ENCODE data around the gene COL1A2. TPM values are rescaled to one million over a fixed set of nuclear protein-coding genes. Genes with fewer than 3 reads are reported as not detected.

The COL1A2 gene
- total RNA-seq, 1 experiment from 2014 or later: 42.1 TPM

DNA sequence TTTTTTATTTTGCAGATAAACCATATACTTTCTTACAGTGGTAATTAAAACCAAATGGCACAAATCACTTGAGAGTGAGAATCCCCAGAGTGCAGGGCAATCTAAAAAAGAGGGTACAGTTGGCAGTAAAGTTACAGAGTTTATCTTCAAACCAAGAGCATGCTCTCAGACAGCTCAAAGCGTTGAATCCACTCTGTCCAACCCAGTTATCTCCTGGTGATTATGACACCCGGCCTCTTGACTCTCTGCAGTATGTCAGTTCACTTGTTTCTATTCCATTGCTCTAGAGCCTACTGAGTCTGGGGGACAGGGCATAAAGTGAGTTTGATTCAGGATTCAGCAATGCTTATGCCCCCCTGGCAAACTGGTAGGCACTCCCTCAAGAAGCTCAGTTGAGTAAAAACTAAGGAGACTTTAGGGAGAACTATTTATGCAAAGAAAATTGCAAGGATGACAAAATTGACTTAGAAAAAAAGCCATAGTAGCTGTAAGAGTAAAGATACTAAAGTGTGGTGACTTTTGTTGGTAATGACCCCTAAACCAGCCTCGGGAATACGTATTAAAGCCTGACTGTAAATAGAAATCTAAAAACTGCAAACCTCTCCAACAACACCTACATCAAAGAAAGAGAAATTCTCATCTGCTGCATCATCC, 55.5 kb downstream of the COL1A2 start:
- no peak for DNase-seq
- Histone ChIP-seq H3K23ac (ENCODE audit: insufficient read length, low read depth, low read length) (no peak overlapping the region), H3K27ac (ENCODE audit: insufficient read length, low read depth, low read length) (no peak overlapping the region), H3K4ac (ENCODE audit: low read depth, low read length) (no peak overlapping the region), H3K9ac (ENCODE audit: extremely low read depth, insufficient read length, low read length) (no peak overlapping the region), H2AK5ac (ENCODE audit: insufficient read length, low read length) (no peak overlapping the region), H4K5ac (ENCODE audit: insufficient read length, low read depth, low read length) (no peak overlapping the region), H2BK15ac (ENCODE audit: low read depth, low read length) (no peak overlapping the region), H4K8ac (replicated peaks; ENCODE audit: insufficient read length, low read depth, low read length) (no peak overlapping the region), H2BK12ac (ENCODE audit: insufficient read length, low read depth, low read length) (no peak overlapping the region), H2BK120ac (ENCODE audit: low read depth, low read length, poor library complexity, severe bottlenecking) (no peak overlapping the region), H3K18ac (ENCODE audit: insufficient read length, low read depth, low read length) (no peak overlapping the region), H3K27me3 (ENCODE audit: insufficient read depth, low read length) (no peaks in the 10 kb centered on the region), H3K79me1 (ENCODE audit: insufficient read depth, low read depth, low read length, poor library complexity, severe bottlenecking) (no peaks in the 10 kb centered on the region), H4K20me1 (ENCODE audit: control insufficient read depth, insufficient read depth, insufficient read length) (no peaks in the 10 kb centered on the region), H3K14ac (ENCODE audit: insufficient read depth, low read length) (no peak overlapping the region), H3K79me2 (ENCODE audit: insufficient read depth, low read length) (no peaks in the 10 kb centered on the region), H3T11ph (ENCODE audit: low read length) (no peak overlapping the region), H2BK5ac (ENCODE audit: insufficient read length, low read length) (no peak overlapping the region), H3K9me3 (ENCODE audit: control insufficient read depth, low read depth, low read length) (no peaks in the 10 kb centered on the region), H2BK20ac (ENCODE audit: low read depth, low read length, poor library complexity, severe bottlenecking) (no peak overlapping the region), H4K91ac (ENCODE audit: insufficient read length, low read depth, low read length) (no peak overlapping the region), H3K56ac (ENCODE audit: insufficient read length, low read depth, low read length) (no peak overlapping the region), H3K23me2 (ENCODE audit: insufficient read length, low read depth, low read length, poor library complexity, severe bottlenecking) (no peaks in the 10 kb centered on the region), H3K4me1 (ENCODE audit: insufficient read depth, low read length) (no peaks in the 10 kb centered on the region), H3K4me2 (ENCODE audit: insufficient read depth, insufficient read length, low read length) (no peak overlapping the region), H2AFZ (ENCODE audit: low read length) (no peak overlapping the region)
- Mint-ChIP-seq H3K36me3 (ENCODE audit: insufficient read depth in 1 of 3, low read depth in 3 of 3) (no peaks in the 10 kb centered on the region), H3K27ac (no peak overlapping the region), H3K27me3 (ENCODE audit: low read depth) (no peaks in the 10 kb centered on the region), H3K9me3 (no peaks in the 10 kb centered on the region), H3K4me3 (no peak overlapping the region), H3K4me1 (no peaks in the 10 kb centered on the region)
- WGBS (ENCODE audit: extremely low coverage, insufficient read length, low lambda C conversion rate): no CpG with 5 or more reads among the region's 4 CpGs
- TF ChIP-seq, protein P1, sequence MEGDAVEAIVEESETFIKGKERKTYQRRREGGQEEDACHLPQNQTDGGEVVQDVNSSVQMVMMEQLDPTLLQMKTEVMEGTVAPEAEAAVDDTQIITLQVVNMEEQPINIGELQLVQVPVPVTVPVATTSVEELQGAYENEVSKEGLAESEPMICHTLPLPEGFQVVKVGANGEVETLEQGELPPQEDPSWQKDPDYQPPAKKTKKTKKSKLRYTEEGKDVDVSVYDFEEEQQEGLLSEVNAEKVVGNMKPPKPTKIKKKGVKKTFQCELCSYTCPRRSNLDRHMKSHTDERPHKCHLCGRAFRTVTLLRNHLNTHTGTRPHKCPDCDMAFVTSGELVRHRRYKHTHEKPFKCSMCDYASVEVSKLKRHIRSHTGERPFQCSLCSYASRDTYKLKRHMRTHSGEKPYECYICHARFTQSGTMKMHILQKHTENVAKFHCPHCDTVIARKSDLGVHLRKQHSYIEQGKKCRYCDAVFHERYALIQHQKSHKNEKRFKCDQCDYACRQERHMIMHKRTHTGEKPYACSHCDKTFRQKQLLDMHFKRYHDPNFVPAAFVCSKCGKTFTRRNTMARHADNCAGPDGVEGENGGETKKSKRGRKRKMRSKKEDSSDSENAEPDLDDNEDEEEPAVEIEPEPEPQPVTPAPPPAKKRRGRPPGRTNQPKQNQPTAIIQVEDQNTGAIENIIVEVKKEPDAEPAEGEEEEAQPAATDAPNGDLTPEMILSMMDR (conservative IDR thresholded peaks at IDR 0.05): no peak

All from H9 (cell line).